SK-N-MC (cell line): Measurements from ENCODE around the gene MUC6.

Experiments
- EZH2 ChIP-seq: fragments of 200-600 bp; sonication (generic); IDR thresholded peaks from one replicate; pipeline ENCODE4 v1.6.1; 2017; ENCODE audit warnings: antibody characterized with exemption
- FOXP2 ChIP-seq: optimal IDR thresholded peaks from 2 replicates; pipeline ENCODE3; 2011; ENCODE audit warnings: mild to moderate bottlenecking, moderate library complexity; ENCODE audit not compliant: insufficient read depth; ENCODE audit errors: extremely low read length, control extremely low read depth
- POLR2AphosphoS5 ChIP-seq: IDR thresholded peaks from 2 replicates; pipeline ENCODE4 v1.6.1; 2012; ENCODE audit warnings: mild to moderate bottlenecking, low read depth, low read length, borderline replicate concordance

GRCh38 chr11:1026163-1026450, 10.4 kb downstream of the MUC6 start:
- TF ChIP-seq POLR2AphosphoS5 (no peak), EZH2 (no peak), FOXP2 (no peak)
